GM23338 (cell line): ENCODE data around the gene TLDC2. TPM values are rescaled to one million over a fixed set of nuclear protein-coding genes. Genes with fewer than 3 reads are reported as not detected.

Experiments used
- ATAC-seq: fragments of 200-7000 bp; cut with Tn5 transposase; 3 replicates; pipeline ENCODE4 v1.9.1; 2020
- DNase-seq: peaks from one replicate; pipeline ENCODE4 v3.0.0-alpha.2; 2015; ENCODE audit warnings: low spot score
- H2AFZ ChIP-seq: fragments of 200-600 bp; sonication (generic); 2 replicates; pipeline ENCODE4 v1.8.0; 2016; ENCODE audit warnings: antibody characterized with exemption, mild to moderate bottlenecking, moderate library complexity
- H3F3A ChIP-seq: fragments of 200-600 bp; sonication (generic); replicated peaks from 2 replicates; pipeline ENCODE4 v1.8.0; 2017; ENCODE audit warnings: antibody characterized with exemption, mixed run types, low read depth
- H3K27ac ChIP-seq: fragments of 200-600 bp; sonication (generic); 2 replicates; pipeline ENCODE4 v1.6.1; 2016; ENCODE audit warnings: low read depth
- H3K27me3 ChIP-seq: fragments of 200-600 bp; sonication (generic); 2 replicates; pipeline ENCODE4 v1.8.0; 2016; ENCODE audit warnings: mild to moderate bottlenecking, mixed run types, moderate library complexity; ENCODE audit not compliant: insufficient read depth
- H3K36me3 ChIP-seq: fragments of 200-600 bp; sonication (generic); 2 replicates; pipeline ENCODE4 v1.8.0; 2016; ENCODE audit warnings: mild to moderate bottlenecking; ENCODE audit not compliant: insufficient read depth
- H3K4me1 ChIP-seq: fragments of 200-600 bp; sonication (generic); 2 replicates; pipeline ENCODE4 v1.8.0; 2016; ENCODE audit warnings: mild to moderate bottlenecking, moderate library complexity; ENCODE audit not compliant: insufficient read depth
- H3K4me2 ChIP-seq: fragments of 200-600 bp; sonication (generic); 2 replicates; pipeline ENCODE4 v1.7.1; 2017; ENCODE audit warnings: mixed run types
- H3K4me3 ChIP-seq: fragments of 200-600 bp; sonication (generic); 2 replicates; pipeline ENCODE4 v1.6.1; 2016; ENCODE audit warnings: mixed run types
- H3K79me2 ChIP-seq: fragments of 200-600 bp; sonication (generic); replicated peaks from 2 replicates; pipeline ENCODE4 v1.8.0; 2017; ENCODE audit warnings: mild to moderate bottlenecking; ENCODE audit not compliant: insufficient read depth
- H3K9me2 ChIP-seq: fragments of 200-600 bp; sonication (generic); 2 replicates; pipeline ENCODE4 v1.8.0; 2017; ENCODE audit not compliant: insufficient read depth
- H4K20me1 ChIP-seq: fragments of 200-600 bp; sonication (generic); replicated peaks from 2 replicates; pipeline ENCODE4 v1.8.0; 2017; ENCODE audit warnings: mild to moderate bottlenecking; ENCODE audit not compliant: insufficient read depth
- H3K27ac Mint-ChIP-seq: 2 replicates; pipeline ENCODE4 v1.8.0; 2020; ENCODE audit warnings: inconsistent platforms, mild to moderate bottlenecking, moderate library complexity, mixed read lengths
- H3K27me3 Mint-ChIP-seq: 3 replicates; pipeline ENCODE4 v1.8.0; 2022; ENCODE audit warnings: low read depth, mild to moderate bottlenecking, moderate library complexity, mixed read lengths, inconsistent platforms; ENCODE audit not compliant: insufficient read depth, poor library complexity
- H3K36me3 Mint-ChIP-seq: 3 replicates; pipeline ENCODE4 v1.8.0; 2021; ENCODE audit warnings: low read depth, mild to moderate bottlenecking, inconsistent platforms, moderate library complexity, mixed read lengths
- H3K4me1 Mint-ChIP-seq: 3 replicates; pipeline ENCODE4 v1.8.0; 2020; ENCODE audit warnings: mild to moderate bottlenecking, inconsistent platforms, mixed read lengths
- H3K4me3 Mint-ChIP-seq: 3 replicates; pipeline ENCODE4 v1.8.0; 2021; ENCODE audit warnings: moderate library complexity, mild to moderate bottlenecking, inconsistent platforms, mixed read lengths
- H3K9me3 Mint-ChIP-seq: 3 replicates; pipeline ENCODE4 v1.8.0; 2020; ENCODE audit warnings: moderate library complexity, mild to moderate bottlenecking, inconsistent platforms, mixed read lengths
- CREB1 ChIP-seq: fragments of 250-450 bp; sonication (Bioruptor Pico); IDR thresholded peaks from 2 replicates; pipeline ENCODE4 v1.5.0; 2020; ENCODE audit warnings: low read depth, mild to moderate bottlenecking, moderate library complexity
- EZH2 ChIP-seq: fragments of 200-600 bp; sonication (generic); IDR thresholded peaks from one replicate; pipeline ENCODE4 v1.8.0; 2017; ENCODE audit warnings: antibody characterized with exemption, mild to moderate bottlenecking, low read depth; ENCODE audit not compliant: unreplicated experiment
- EZH2phosphoT487 ChIP-seq: fragments of 200-600 bp; sonication (generic); IDR thresholded peaks from one replicate; pipeline ENCODE4 v1.8.1; 2018; ENCODE audit warnings: antibody characterized with exemption; ENCODE audit not compliant: unreplicated experiment
- JUNB ChIP-seq: IDR thresholded peaks from one replicate; pipeline ENCODE4 v1.6.1; 2016; ENCODE audit warnings: antibody characterized with exemption; ENCODE audit not compliant: unreplicated experiment
- NANOG ChIP-seq: IDR thresholded peaks from 2 replicates; pipeline ENCODE4 v1.6.1; 2016; ENCODE audit warnings: antibody characterized with exemption, borderline replicate concordance
- POLR2AphosphoS5 ChIP-seq: IDR thresholded peaks from 2 replicates; pipeline ENCODE4 v1.6.1; 2016; ENCODE audit warnings: antibody characterized with exemption, low read depth
- STAT1 ChIP-seq: IDR thresholded peaks from one replicate; pipeline ENCODE4 v1.6.1; 2016; ENCODE audit warnings: antibody characterized with exemption; ENCODE audit not compliant: unreplicated experiment
- ZNF114 ChIP-seq: fragments of 250-450 bp; sonication (Bioruptor Pico); IDR thresholded peaks from 2 replicates; pipeline ENCODE4 v1.5.0; 2020; ENCODE audit warnings: mild to moderate bottlenecking, moderate library complexity
- ZNF331 ChIP-seq: fragments of 250-450 bp; sonication (Bioruptor Pico); IDR thresholded peaks from 2 replicates; pipeline ENCODE4 v1.5.0; 2020; ENCODE audit warnings: low read depth, mild to moderate bottlenecking, moderate library complexity
- polyA plus RNA-seq: library from polyadenylated mRNA; unstranded; fragments of >200 nt; fragmentation: Nextera tagmentation; extraction: Ambion mirVana; gene quantifications from 2 replicates; pipeline ENCODE4 v1.2.1, GENCODE V29; 2016
- total RNA-seq: library from RNA; depleted of rRNA; stranded (reverse); fragments of >200 nt; shearing (Covaris generic); gene quantifications from 2 replicates; pipeline ENCODE4 v1.2.3, GENCODE V29; 2014
- TF ChIP-seq, protein P1 (sequence below): IDR thresholded peaks from 2 replicates; pipeline ENCODE4 v1.6.1; 2016; ENCODE audit warnings: antibody characterized with exemption
- TF ChIP-seq, protein P2 (sequence below): IDR thresholded peaks from one replicate; pipeline ENCODE4 v1.6.1; 2018; ENCODE audit warnings: antibody characterized with exemption; ENCODE audit not compliant: unreplicated experiment
- TF ChIP-seq, protein P3 (sequence below), 2 experiments: fragments of 200-600 bp in 1 of 2; sonication (generic) in 1 of 2; conservative IDR thresholded peaks; 2 replicates each; pipeline versions ENCODE4 v1.5.1 to v1.6.1; 2016 to 2017; ENCODE audit warnings: antibody characterized with exemption in 2 of 2, low read depth in 2 of 2, mild to moderate bottlenecking in 2 of 2, moderate library complexity in 1 of 2
- TF ChIP-seq, protein P4 (sequence below): fragments of 250-450 bp; sonication (Bioruptor Pico); IDR thresholded peaks from 2 replicates; pipeline ENCODE4 v1.5.0; 2020; ENCODE audit warnings: mild to moderate bottlenecking, moderate library complexity

The TLDC2 gene
- total and polyA plus RNA-seq, 2 experiments from 2014 or later: 0.16 to 0.38 TPM

DNA sequence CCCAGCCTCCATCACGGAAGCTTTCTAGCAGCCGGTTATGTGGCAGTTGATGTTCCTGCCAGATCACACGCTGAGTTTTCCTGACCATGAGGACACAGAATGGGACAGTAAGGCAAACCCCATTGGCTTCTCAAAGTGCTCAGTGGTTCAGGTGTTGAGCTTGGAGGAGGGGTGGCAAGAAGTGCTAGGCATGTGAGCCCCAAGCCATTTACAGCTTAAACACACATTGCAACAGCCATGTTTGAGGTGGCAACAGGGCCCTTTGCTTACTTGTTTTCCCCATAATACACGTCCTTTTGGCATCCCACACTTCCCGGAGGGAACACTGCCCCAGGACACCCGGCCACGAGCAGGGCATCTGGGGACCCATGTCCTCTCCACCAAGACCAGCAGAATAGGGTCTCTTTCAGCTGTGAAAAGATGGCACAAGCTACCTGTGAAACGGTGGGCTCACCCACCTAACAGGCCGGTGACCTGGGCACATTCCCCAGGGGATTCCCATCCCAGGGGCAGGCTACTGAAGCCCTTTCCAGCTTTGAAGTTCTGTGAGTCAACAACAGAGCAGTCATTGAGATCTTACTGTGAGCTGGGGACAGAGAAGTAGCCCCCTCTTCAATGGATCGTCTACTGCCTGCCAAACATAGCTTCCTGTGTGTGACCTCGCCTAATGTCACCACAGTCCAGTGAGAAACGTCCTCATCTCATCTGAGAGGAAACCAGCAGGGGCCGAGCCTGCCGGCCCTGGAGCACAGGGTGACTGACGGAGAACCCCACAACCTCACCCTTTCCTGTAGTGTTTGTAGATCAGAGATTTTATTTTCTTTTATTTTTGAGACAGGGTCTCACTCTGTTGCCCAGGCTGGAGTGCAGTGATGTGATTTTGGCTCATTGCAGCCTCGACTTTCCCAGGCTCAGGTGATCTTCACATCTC lies 4.0 kb upstream of the TLDC2 start:
- no peak overlapping the region for H3K4me3 Mint-ChIP-seq
- Histone ChIP-seq H3F3A (no peaks in the 10 kb centered on the region), H4K20me1 (no peaks in the 10 kb centered on the region), H3K4me3 (no peak overlapping the region), H3K36me3 (no peaks in the 10 kb centered on the region), H2AFZ (no peak overlapping the region; the same call in 1 of the 2 replicates), H3K9me2 (no peaks in the 10 kb centered on the region), H3K27me3 (no peaks in the 10 kb centered on the region), H3K27ac (no peak overlapping the region), H3K4me1 (no peaks in the 10 kb centered on the region), H3K79me2 (no peaks in the 10 kb centered on the region), H3K4me2 (no peak overlapping the region)
- H3K27ac Mint-ChIP-seq: no peak overlapping the region
- no peaks in the 10 kb centered on the region for H3K9me3 Mint-ChIP-seq
- ATAC-seq: no peak
- no peaks in the 10 kb centered on the region for H3K4me1 Mint-ChIP-seq
- TF ChIP-seq, protein P1, sequence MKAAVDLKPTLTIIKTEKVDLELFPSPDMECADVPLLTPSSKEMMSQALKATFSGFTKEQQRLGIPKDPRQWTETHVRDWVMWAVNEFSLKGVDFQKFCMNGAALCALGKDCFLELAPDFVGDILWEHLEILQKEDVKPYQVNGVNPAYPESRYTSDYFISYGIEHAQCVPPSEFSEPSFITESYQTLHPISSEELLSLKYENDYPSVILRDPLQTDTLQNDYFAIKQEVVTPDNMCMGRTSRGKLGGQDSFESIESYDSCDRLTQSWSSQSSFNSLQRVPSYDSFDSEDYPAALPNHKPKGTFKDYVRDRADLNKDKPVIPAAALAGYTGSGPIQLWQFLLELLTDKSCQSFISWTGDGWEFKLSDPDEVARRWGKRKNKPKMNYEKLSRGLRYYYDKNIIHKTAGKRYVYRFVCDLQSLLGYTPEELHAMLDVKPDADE: no peak
- TF ChIP-seq CREB1 (CRISPR knock-in tag) (no peak), POLR2AphosphoS5 (no peak), STAT1 (no peak), ZNF331 (CRISPR knock-in tag) (no peak), ZNF114 (no peak), EZH2 (no peak), NANOG (no peak), JUNB (no peak), EZH2phosphoT487 (no peak)
- TF ChIP-seq, protein P2, sequence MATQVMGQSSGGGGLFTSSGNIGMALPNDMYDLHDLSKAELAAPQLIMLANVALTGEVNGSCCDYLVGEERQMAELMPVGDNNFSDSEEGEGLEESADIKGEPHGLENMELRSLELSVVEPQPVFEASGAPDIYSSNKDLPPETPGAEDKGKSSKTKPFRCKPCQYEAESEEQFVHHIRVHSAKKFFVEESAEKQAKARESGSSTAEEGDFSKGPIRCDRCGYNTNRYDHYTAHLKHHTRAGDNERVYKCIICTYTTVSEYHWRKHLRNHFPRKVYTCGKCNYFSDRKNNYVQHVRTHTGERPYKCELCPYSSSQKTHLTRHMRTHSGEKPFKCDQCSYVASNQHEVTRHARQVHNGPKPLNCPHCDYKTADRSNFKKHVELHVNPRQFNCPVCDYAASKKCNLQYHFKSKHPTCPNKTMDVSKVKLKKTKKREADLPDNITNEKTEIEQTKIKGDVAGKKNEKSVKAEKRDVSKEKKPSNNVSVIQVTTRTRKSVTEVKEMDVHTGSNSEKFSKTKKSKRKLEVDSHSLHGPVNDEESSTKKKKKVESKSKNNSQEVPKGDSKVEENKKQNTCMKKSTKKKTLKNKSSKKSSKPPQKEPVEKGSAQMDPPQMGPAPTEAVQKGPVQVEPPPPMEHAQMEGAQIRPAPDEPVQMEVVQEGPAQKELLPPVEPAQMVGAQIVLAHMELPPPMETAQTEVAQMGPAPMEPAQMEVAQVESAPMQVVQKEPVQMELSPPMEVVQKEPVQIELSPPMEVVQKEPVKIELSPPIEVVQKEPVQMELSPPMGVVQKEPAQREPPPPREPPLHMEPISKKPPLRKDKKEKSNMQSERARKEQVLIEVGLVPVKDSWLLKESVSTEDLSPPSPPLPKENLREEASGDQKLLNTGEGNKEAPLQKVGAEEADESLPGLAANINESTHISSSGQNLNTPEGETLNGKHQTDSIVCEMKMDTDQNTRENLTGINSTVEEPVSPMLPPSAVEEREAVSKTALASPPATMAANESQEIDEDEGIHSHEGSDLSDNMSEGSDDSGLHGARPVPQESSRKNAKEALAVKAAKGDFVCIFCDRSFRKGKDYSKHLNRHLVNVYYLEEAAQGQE: no peak
- TF ChIP-seq, protein P3, sequence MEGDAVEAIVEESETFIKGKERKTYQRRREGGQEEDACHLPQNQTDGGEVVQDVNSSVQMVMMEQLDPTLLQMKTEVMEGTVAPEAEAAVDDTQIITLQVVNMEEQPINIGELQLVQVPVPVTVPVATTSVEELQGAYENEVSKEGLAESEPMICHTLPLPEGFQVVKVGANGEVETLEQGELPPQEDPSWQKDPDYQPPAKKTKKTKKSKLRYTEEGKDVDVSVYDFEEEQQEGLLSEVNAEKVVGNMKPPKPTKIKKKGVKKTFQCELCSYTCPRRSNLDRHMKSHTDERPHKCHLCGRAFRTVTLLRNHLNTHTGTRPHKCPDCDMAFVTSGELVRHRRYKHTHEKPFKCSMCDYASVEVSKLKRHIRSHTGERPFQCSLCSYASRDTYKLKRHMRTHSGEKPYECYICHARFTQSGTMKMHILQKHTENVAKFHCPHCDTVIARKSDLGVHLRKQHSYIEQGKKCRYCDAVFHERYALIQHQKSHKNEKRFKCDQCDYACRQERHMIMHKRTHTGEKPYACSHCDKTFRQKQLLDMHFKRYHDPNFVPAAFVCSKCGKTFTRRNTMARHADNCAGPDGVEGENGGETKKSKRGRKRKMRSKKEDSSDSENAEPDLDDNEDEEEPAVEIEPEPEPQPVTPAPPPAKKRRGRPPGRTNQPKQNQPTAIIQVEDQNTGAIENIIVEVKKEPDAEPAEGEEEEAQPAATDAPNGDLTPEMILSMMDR (conservative IDR thresholded peaks at IDR 0.05; ENCODE audit: low read depth in 2 of 2): no peak
- TF ChIP-seq, protein P4, sequence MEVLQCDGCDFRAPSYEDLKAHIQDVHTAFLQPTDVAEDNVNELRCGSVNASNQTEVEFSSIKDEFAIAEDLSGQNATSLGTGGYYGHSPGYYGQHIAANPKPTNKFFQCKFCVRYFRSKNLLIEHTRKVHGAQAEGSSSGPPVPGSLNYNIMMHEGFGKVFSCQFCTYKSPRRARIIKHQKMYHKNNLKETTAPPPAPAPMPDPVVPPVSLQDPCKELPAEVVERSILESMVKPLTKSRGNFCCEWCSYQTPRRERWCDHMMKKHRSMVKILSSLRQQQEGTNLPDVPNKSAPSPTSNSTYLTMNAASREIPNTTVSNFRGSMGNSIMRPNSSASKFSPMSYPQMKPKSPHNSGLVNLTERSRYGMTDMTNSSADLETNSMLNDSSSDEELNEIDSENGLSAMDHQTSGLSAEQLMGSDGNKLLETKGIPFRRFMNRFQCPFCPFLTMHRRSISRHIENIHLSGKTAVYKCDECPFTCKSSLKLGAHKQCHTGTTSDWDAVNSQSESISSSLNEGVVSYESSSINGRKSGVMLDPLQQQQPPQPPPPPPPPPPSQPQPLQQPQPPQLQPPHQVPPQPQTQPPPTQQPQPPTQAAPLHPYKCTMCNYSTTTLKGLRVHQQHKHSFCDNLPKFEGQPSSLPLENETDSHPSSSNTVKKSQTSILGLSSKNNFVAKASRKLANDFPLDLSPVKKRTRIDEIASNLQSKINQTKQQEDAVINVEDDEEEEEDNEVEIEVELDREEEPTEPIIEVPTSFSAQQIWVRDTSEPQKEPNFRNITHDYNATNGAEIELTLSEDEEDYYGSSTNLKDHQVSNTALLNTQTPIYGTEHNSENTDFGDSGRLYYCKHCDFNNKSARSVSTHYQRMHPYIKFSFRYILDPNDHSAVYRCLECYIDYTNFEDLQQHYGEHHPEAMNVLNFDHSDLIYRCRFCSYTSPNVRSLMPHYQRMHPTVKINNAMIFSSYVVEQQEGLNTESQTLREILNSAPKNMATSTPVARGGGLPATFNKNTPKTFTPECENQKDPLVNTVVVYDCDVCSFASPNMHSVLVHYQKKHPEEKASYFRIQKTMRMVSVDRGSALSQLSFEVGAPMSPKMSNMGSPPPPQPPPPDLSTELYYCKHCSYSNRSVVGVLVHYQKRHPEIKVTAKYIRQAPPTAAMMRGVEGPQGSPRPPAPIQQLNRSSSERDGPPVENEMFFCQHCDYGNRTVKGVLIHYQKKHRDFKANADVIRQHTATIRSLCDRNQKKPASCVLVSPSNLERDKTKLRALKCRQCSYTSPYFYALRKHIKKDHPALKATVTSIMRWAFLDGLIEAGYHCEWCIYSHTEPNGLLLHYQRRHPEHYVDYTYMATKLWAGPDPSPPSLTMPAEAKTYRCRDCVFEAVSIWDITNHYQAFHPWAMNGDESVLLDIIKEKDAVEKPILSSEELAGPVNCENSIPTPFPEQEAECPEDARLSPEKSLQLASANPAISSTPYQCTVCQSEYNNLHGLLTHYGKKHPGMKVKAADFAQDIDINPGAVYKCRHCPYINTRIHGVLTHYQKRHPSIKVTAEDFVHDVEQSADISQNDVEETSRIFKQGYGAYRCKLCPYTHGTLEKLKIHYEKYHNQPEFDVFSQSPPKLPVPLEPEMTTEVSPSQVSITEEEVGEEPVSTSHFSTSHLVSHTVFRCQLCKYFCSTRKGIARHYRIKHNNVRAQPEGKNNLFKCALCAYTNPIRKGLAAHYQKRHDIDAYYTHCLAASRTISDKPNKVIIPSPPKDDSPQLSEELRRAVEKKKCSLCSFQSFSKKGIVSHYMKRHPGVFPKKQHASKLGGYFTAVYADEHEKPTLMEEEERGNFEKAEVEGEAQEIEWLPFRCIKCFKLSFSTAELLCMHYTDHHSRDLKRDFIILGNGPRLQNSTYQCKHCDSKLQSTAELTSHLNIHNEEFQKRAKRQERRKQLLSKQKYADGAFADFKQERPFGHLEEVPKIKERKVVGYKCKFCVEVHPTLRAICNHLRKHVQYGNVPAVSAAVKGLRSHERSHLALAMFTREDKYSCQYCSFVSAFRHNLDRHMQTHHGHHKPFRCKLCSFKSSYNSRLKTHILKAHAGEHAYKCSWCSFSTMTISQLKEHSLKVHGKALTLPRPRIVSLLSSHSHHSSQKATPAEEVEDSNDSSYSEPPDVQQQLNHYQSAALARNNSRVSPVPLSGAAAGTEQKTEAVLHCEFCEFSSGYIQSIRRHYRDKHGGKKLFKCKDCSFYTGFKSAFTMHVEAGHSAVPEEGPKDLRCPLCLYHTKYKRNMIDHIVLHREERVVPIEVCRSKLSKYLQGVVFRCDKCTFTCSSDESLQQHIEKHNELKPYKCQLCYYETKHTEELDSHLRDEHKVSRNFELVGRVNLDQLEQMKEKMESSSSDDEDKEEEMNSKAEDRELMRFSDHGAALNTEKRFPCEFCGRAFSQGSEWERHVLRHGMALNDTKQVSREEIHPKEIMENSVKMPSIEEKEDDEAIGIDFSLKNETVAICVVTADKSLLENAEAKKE (CRISPR knock-in tag): no peak
- no peaks in the 10 kb centered on the region for H3K36me3 Mint-ChIP-seq
- no peaks in the 10 kb centered on the region for H3K27me3 Mint-ChIP-seq
- DNase-seq: no peak
